ENCODE results near the gene FGD3. TPM values are rescaled to one million over a fixed set of nuclear protein-coding genes. Genes with fewer than 3 reads are reported as not detected.

The FGD3 gene
- total and polyA plus RNA-seq, 2 of the 8 experiments (the other 6 are each of a cell fraction or from before 2014, with no cell fraction given) = 1.4 to 1.9 TPM

GRCh38 chr9:92934321-92934720 lies 13.0 kb upstream of the FGD3 start (continued):
- no peak for TF ChIP-seq CHD7 (IDR thresholded peaks at IDR 0.05; ENCODE audit: insufficient replicate concordance, low read length)
- no peak for TF ChIP-seq JUN (IDR thresholded peaks at IDR 0.05; ENCODE audit: low read depth, low read length)
- TF ChIP-seq SP2 (IDR thresholded peaks at IDR 0.05; ENCODE audit: low read length) = no peak
- TF ChIP-seq SUZ12 (IDR thresholded peaks at IDR 0.05; ENCODE audit: low read length) = no peak
- no peak for TF ChIP-seq SIX5 (IDR thresholded peaks at IDR 0.05; ENCODE audit: low read depth, low read length)
- TF ChIP-seq KDM1A (IDR thresholded peaks at IDR 0.05; ENCODE audit: borderline replicate concordance, low read length) = no peak
- no peak for TF ChIP-seq E2F6 (IDR thresholded peaks at IDR 0.05)
- TF ChIP-seq USF2 (IDR thresholded peaks at IDR 0.05; ENCODE audit: low read length) = no peak
- no peak for TF ChIP-seq BRCA1 (IDR thresholded peaks at IDR 0.05; ENCODE audit: low read depth, low read length)

Data from H1 (cell line).